GM12878 (cell line): ENCODE measurements around the gene TPM4. TPM values are rescaled to one million over a fixed set of nuclear protein-coding genes. Genes with fewer than 3 reads are reported as not detected.

Source experiments
- ASH2L ChIP-seq: fragments of 300-600, 200-600 bp; sonication (generic); IDR thresholded peaks from 2 replicates; pipeline ENCODE4 v1.6.1; 2017; ENCODE audit warnings: low read depth, mild to moderate bottlenecking, borderline replicate concordance
- BHLHE40 ChIP-seq, 2 experiments: fragments of 450-650 bp in 1 of 2; IDR thresholded peaks; 2 replicates each; pipeline ENCODE4 v1.6.1; 2011 to 2017; ENCODE audit warnings: low read depth in 2 of 2, borderline replicate concordance in 1 of 2, improper control_type of control experiment in 1 of 2, low read length in 1 of 2, mild to moderate bottlenecking in 1 of 2
- CBX3 ChIP-seq: fragments of 200-600 bp; sonication (generic); IDR thresholded peaks from 2 replicates; pipeline ENCODE4 v1.6.1; 2016; ENCODE audit warnings: low read depth, borderline replicate concordance
- EGR1 ChIP-seq, 2 experiments: IDR thresholded peaks; 1 replicate in 1 of 2; 2 replicates in 1 of 2; pipeline ENCODE4 v1.6.1; 2011 to 2012; ENCODE audit warnings: low read depth in 2 of 2, low read length in 2 of 2, borderline replicate concordance in 1 of 2, mild to moderate bottlenecking in 1 of 2, moderate library complexity in 1 of 2
- EP300 ChIP-seq, 2 experiments: fragments of 150-350 bp in 1 of 2; IDR thresholded peaks; 2 replicates each; pipeline ENCODE4 v1.6.1; 2011 to 2012; ENCODE audit warnings: low read depth in 2 of 2, low read length in 2 of 2, borderline replicate concordance in 1 of 2, improper control_type of control experiment in 1 of 2, inconsistent platforms in 1 of 2; ENCODE audit not compliant: control insufficient read depth in 1 of 2
- HDAC6 ChIP-seq: fragments of 200-600 bp; sonication (generic); IDR thresholded peaks from one replicate; pipeline ENCODE4 v1.8.0; 2017; ENCODE audit warnings: antibody characterized with exemption; ENCODE audit not compliant: unreplicated experiment
- IKZF2 ChIP-seq, 2 experiments: fragments of 450-650 bp; IDR thresholded peaks; 2 replicates each; pipeline ENCODE4 v1.6.1; 2017; ENCODE audit warnings: mild to moderate bottlenecking in 2 of 2, moderate library complexity in 2 of 2
- JUNB ChIP-seq: IDR thresholded peaks from 2 replicates; pipeline ENCODE4 v1.6.1; 2016; ENCODE audit warnings: antibody characterized with exemption, mild to moderate bottlenecking
- KDM1A ChIP-seq: fragments of 200-600 bp; sonication (generic); IDR thresholded peaks from 2 replicates; pipeline ENCODE4 v1.6.1; 2016; ENCODE audit warnings: borderline replicate concordance
- LARP7 ChIP-seq: fragments of 450-650 bp; IDR thresholded peaks from 2 replicates; pipeline ENCODE4 v1.6.1; 2017; ENCODE audit warnings: mild to moderate bottlenecking
- MLLT1 ChIP-seq: fragments of 450-650 bp; IDR thresholded peaks from 2 replicates; pipeline ENCODE4 v1.6.1; 2016; ENCODE audit warnings: mild to moderate bottlenecking
- MTA3 ChIP-seq: IDR thresholded peaks from 2 replicates; pipeline ENCODE4 v1.6.1; 2012; ENCODE audit warnings: low read length, inconsistent platforms, borderline replicate concordance
- NFYA ChIP-seq: IDR thresholded peaks from 2 replicates; pipeline ENCODE4 v1.6.1; 2011; ENCODE audit warnings: low read depth, mild to moderate bottlenecking, low read length, improper control_type of control experiment, borderline replicate concordance
- NFYB ChIP-seq: IDR thresholded peaks from 2 replicates; pipeline ENCODE4 v1.6.1; 2011; ENCODE audit warnings: low read depth, mild to moderate bottlenecking, low read length, improper control_type of control experiment, moderate library complexity; ENCODE audit not compliant: insufficient read depth
- PBX3 ChIP-seq: IDR thresholded peaks from 2 replicates; pipeline ENCODE4 v1.6.1; 2011; ENCODE audit warnings: mild to moderate bottlenecking, low read depth, low read length, moderate library complexity; ENCODE audit not compliant: insufficient replicate concordance
- PML ChIP-seq: IDR thresholded peaks from 2 replicates; pipeline ENCODE4 v1.6.1; 2012; ENCODE audit warnings: low read length, inconsistent platforms
- POLR2A ChIP-seq: IDR thresholded peaks from 2 replicates; pipeline ENCODE4 v1.6.1; 2011; ENCODE audit warnings: low read depth, mild to moderate bottlenecking, low read length
- POLR2AphosphoS2 ChIP-seq: IDR thresholded peaks from 2 replicates; pipeline ENCODE4 v1.6.1; 2011; ENCODE audit warnings: low read depth, mild to moderate bottlenecking, low read length, improper control_type of control experiment, moderate library complexity
- POLR2AphosphoS5 ChIP-seq: IDR thresholded peaks from 2 replicates; pipeline ENCODE4 v1.6.1; 2011; ENCODE audit warnings: mild to moderate bottlenecking, low read length, inconsistent platforms
- POU2F2 ChIP-seq: IDR thresholded peaks from 3 replicates; pipeline ENCODE4 v1.6.1; 2011; ENCODE audit warnings: low read depth, mild to moderate bottlenecking, low read length, borderline replicate concordance
- RAD21 ChIP-seq: IDR thresholded peaks from 2 replicates; pipeline ENCODE4 v1.6.1; 2011; ENCODE audit warnings: mild to moderate bottlenecking, low read depth, low read length, moderate library complexity; ENCODE audit not compliant: insufficient read depth
- RELA ChIP-seq: fragments of 450-650 bp; IDR thresholded peaks from 2 replicates; pipeline ENCODE4 v1.8.0; 2014; ENCODE audit warnings: borderline replicate concordance; ENCODE audit not compliant: partially characterized antibody
- SMAD1 ChIP-seq: fragments of 450-650 bp; IDR thresholded peaks from 2 replicates; pipeline ENCODE4 v1.6.1; 2018; ENCODE audit warnings: mild to moderate bottlenecking, low read depth; ENCODE audit not compliant: partially characterized antibody
- SMAD5 ChIP-seq: IDR thresholded peaks from 2 replicates; pipeline ENCODE4 v1.6.1; 2016; ENCODE audit warnings: antibody characterized with exemption, low read depth
- SMARCA5 ChIP-seq: fragments of 450-650 bp; IDR thresholded peaks from 2 replicates; pipeline ENCODE4 v1.6.1; 2017; ENCODE audit warnings: mild to moderate bottlenecking
- TAF1 ChIP-seq: IDR thresholded peaks from 2 replicates; pipeline ENCODE4 v1.6.1; 2011; ENCODE audit warnings: mild to moderate bottlenecking, low read depth, low read length, borderline replicate concordance
- ZBED1 ChIP-seq: IDR thresholded peaks from 2 replicates; pipeline ENCODE4 v1.6.1; 2016; ENCODE audit warnings: borderline replicate concordance
- ZNF274 ChIP-seq: IDR thresholded peaks from one replicate; pipeline ENCODE4 v1.8.0; 2011; ENCODE audit not compliant: insufficient read length, insufficient read depth
- polyA plus RNA-seq, 11 experiments: library from polyadenylated mRNA; depleted of rRNA in 4 of 11; unstranded in 6 of 11; stranded (reverse) in 5 of 11; fragments of >200 nt; fragmentation: Nextera tagmentation in 4 of 11; fragmentation: Illumina TruSeq in 1 of 11; extraction: Ambion mirVana in 4 of 11; extraction: Trizol in 1 of 11; gene quantifications; 1 replicate in 1 of 11; 2 replicates in 10 of 11; pipeline versions ENCODE4 v1.2.1 to v1.2.3, GENCODE V29; 2011 to 2016; ENCODE audit warnings: inconsistent platforms in 2 of 11, missing spikeins in 2 of 11, low read depth in 1 of 11
- total RNA-seq, 4 experiments: library from RNA; depleted of rRNA in 3 of 4; stranded (reverse); fragments of >200 nt in 3 of 4; fragmentation: Illumina TruSeq in 1 of 4; extraction: Trizol in 1 of 4; gene quantifications; 2 replicates each; pipeline versions ENCODE4 v1.2.1 to v1.2.3, GENCODE V29; 2013 to 2021

The TPM4 gene
- total and polyA plus RNA-seq, 10 of the 15 experiments (the other 5 are each of a cell fraction or from before 2014, with no cell fraction given), result 183 to 620 (median 407) TPM

GRCh38 chr19:16095071-16095571 is 18.8 kb downstream of the TPM4 start (continued):
- no peak for TF ChIP-seq JUNB
- peak; percentile 84 for TF ChIP-seq POLR2AphosphoS5
- TF ChIP-seq ZNF274, result no peak
- TF ChIP-seq MLLT1, result no peak
- TF ChIP-seq CBX3, result no peak
- no peak for TF ChIP-seq NFYA
- TF ChIP-seq TAF1, result no peak
- TF ChIP-seq PBX3, result no peak
- TF ChIP-seq EGR1 (IDR thresholded peaks at IDR 0.05; ENCODE audit: borderline replicate concordance in 1 of 2, low read depth in 2 of 2, low read length in 2 of 2), result no peak
- no peak for TF ChIP-seq KDM1A
- TF ChIP-seq ASH2L, result no peak
- no peak for TF ChIP-seq ZBED1
- no peak for TF ChIP-seq SMAD5
- no peak for TF ChIP-seq NFYB
- no peak for TF ChIP-seq RELA
- 0 out of 3 replicates have a peak, but pooled peaks have one; percentile 12 for TF ChIP-seq POU2F2
- no peak for TF ChIP-seq MTA3
- TF ChIP-seq POLR2A, result peak; percentile 66
- TF ChIP-seq SMARCA5, result no peak
- 0 out of 4 replicates have a peak, but pooled peaks of 1 of the 2 experiments have one; percentile 12 for TF ChIP-seq BHLHE40 (IDR thresholded peaks at IDR 0.05; ENCODE audit: borderline replicate concordance in 1 of 2, low read depth in 2 of 2, low read length in 1 of 2)
- 0 out of 2 replicates have a peak, but pooled peaks have one; percentile 26 for TF ChIP-seq POLR2AphosphoS2
- TF ChIP-seq LARP7, result no peak
- TF ChIP-seq HDAC6, result no peak
- no peak for TF ChIP-seq RAD21
- no peak for TF ChIP-seq EP300 (IDR thresholded peaks at IDR 0.05; ENCODE audit: borderline replicate concordance in 1 of 2, control insufficient read depth in 1 of 2, low read depth in 2 of 2, low read length in 2 of 2)
- TF ChIP-seq SMAD1, result no peak
- no peak for TF ChIP-seq IKZF2 (IDR thresholded peaks at IDR 0.05)
- no peak for TF ChIP-seq PML
